VCaP (cell line): ENCODE results near the gene SPATA31A3.
"Not testable (repeated sequence)": the region's sequence is repeated elsewhere in the genome, so short reads cannot be mapped to it uniquely, and the experiment has no call there.

ENCODE experiments used
- H3K27ac ChIP-seq: fragments of 450-650 bp; 2 replicates; pipeline ENCODE4 v1.5.1; 2017

Gene SPATA31A3

DNA sequence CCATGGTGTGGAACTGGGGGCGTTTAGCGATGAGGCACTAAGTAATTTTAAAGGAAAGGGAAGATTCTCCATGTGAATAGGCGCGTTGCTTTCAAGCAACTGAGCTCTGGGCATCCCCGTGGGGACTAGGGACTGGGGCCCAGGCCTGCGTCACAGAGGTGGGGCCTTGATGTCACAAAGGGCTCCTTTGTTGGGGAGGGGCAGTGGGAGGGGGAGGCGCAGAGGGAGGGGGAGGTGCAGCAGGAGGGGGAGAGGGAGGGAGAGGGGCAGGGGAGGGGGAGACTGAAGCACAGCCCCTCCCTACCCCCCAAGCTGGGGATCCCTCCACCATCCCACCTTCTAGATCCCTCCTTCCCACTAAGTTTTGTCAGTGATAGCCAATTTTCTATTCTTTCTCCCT is at the start of gene SPATA31A3:
Gene SPATA31A3, minus strand, starts transcription at position 101 of the 400 bp plus-strand sequence. Its CDS starts 29 bp downstream, at position 72.
- H3K27ac ChIP-seq, result not testable (repeated sequence)

DNA sequence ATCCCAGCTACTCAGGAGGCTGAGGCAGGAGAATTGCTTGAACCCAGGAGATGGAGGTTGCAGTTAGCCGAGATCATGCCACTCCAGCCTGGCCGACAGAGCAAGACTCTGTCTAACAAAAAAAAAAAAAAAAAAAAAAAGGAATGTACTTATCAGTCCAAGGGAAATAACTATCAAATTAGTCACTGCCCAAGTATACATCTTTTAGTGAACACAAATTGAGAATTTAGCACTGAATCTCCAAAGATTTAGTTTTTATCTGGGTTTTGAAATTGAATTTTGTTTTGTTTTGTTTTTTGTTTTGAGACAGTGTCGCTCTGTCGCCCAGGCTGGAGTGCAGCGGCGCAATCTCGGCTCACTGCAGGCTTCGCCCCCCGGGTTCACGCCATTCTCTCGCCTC is 39.8 kb downstream of the SPATA31A3 start:
- H3K27ac ChIP-seq, result not testable (repeated sequence)

DNA sequence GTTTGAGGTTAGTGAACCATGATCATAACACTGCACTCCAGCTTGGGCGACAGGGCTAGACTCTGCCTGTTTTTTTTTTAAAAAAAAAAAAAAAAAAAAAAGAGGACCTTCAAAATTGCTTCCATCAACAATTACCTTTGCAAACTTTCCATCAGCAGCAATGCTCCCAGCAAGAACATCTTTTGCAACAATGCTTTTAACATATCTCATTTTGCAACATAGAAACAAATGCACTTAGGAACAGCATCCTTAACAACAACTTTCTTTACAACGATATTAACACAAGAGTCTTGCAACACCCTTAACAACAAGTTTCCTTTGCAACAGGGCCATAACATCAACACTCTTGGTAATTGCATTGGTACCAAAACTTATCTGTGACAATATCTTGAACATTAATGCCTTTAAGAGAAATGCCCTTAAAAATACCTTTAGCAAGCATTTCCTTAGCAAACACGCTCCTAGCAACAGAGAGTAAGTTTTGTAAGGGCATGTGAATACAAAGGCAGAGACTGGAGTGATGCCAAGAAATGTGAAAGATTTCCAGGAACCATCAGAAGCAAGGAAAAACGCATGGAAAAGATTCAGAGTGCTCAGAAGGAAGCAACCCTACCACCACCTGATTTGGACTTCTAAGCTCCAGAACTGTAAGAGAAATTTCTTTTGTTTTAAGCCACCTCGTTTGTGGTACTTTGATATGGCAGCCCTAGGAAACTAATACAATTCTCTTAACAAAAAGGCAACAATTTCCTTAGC is 49.8 kb downstream of the SPATA31A3 start:
- not testable (repeated sequence) for H3K27ac ChIP-seq

DNA sequence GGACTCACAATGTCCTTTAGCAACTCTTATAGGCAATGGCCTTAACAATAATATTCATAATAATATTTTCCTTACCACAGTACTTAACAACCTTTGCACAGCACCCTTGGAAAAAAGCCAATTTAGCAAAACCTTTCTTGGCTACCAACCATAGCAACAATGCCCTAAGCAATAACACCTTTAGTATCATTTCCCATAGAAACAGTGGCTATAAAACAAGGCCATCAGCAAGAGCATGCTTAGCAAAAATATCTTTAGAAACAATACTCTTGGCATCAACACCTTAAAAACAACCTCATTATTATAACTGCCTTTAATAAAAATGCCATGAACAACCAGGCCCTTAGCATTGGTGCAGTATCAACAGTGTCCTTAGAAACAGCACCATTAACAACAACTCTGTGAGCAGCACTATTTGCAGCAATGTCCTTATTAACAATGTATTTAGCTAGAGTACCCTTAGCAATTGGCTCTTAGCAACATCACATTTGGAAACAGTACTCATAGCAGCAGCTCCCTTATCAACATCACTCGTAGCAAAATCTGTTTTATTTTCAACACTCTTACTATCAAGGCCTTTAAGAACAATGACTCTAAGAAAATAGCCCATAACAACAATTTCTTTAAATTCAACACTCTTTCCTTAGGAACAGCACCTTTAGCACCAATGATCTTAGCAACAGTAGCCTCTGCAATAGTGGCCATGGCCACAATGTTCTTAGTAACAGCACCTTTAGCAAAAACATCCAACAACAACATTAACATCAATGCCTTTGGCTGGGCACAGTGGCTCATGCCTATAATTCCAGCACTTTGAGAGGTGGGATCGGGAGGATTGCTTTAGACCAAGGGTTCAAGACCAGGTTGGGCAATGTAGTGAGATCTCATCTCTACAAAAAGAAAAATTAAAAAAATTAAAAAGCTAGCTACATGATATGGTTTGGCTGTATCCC is 52.2 kb downstream of the SPATA31A3 start:
- H3K27ac ChIP-seq, result not testable (repeated sequence)

DNA sequence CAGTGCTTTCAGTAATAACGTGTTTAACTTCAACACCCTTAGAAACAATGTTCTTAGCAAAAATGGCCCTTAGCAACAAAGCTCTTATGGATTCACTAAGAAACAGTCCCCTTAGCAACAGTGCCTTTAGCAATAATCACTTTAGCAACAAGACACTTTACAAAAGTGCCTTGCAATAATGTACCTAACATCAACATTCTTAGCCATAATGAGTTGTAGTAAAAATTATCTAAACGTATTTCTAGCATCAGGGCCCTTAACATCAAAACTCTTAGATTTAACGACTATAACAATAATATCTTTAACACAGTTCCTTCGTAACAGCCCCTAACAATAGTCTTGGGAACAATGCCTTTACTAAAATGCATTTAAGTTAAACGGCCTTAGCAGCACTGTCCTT is 54.0 kb downstream of the SPATA31A3 start:
- not testable (repeated sequence) for H3K27ac ChIP-seq

DNA sequence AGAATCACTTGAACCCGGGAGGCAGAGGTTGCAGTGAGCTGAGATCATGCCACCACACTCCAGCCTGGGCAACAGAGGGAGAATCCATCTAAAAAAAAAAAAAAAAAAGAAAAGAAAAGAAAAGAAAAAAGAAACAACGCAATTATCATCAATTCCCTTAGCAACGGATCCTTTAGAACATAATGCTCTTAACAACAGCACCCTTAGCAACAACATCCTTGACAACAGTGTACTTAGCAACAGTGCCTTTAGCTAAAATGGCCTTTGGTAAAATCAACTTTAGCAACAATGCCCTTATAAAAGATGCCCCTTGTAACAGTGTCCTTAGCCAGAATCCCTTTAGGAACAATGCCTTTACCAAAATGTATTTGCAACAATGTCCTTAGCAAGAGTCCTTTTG is 54.7 kb downstream of the SPATA31A3 start:
- H3K27ac ChIP-seq, result not testable (repeated sequence)
